Mucosa of descending colon (tissue), 3 donors: ENCODE data around the gene ANKRD55. TPM values are rescaled to one million over a fixed set of nuclear protein-coding genes. Genes with fewer than 3 reads are reported as not detected.

Experiments
- ATAC-seq: fragments of 200-7000 bp; cut with Tn5 transposase; one replicate; pipeline ENCODE4 v1.9.1; 2020; ENCODE audit warnings: mild to moderate bottlenecking, moderate library complexity
- DNase-seq, 3 donors: peaks; one replicate each; pipeline ENCODE4 v3.0.0-alpha.2; 2020
- H3K36me3 ChIP-seq: fragments of 200-600 bp; one replicate; pipeline ENCODE4 v1.8.0; 2021; ENCODE audit warnings: low read depth, mild to moderate bottlenecking
- H3K4me1 ChIP-seq: fragments of 200-600 bp; one replicate; pipeline ENCODE4 v1.8.0; 2021; ENCODE audit warnings: low read depth, mild to moderate bottlenecking
- H3K4me3 ChIP-seq: fragments of 200-600 bp; one replicate; pipeline ENCODE4 v1.8.0; 2021; ENCODE audit warnings: mild to moderate bottlenecking
- H3K9me3 ChIP-seq: fragments of 200-600 bp; one replicate; pipeline ENCODE4 v1.8.0; 2021; ENCODE audit warnings: mild to moderate bottlenecking
- CTCF ChIP-seq: fragments of 200-600 bp; IDR thresholded peaks from one replicate; pipeline ENCODE4 v1.8.0; 2022; ENCODE audit warnings: antibody characterized with exemption, mild to moderate bottlenecking
- intact Hi-C, 2 donors: fragments of 100-400 bp; cut with DNase I in 1 of 2; cut with micrococcal nuclease in 1 of 2; formaldehyde crosslinking; loops; one replicate each; pipeline versions ENCODE4 v1.11.0 to v1.11.1; 2022; cut with DNase I, micrococcal nuclease
- long read RNA-seq, 2 donors: library from polyadenylated mRNA; unstranded; transcript quantifications; one replicate each; pipeline ENCODE4 v2.0.0, GENCODE V29; 2019 to 2021
- total RNA-seq, 3 donors: library from RNA; stranded (reverse); fragmentation: NEBNext Ultra II Directional in 2 of 3; extraction: Animal tissue kit (Norgen Biotek cat#: 25700) in 2 of 3; gene quantifications; one replicate each; pipeline versions ENCODE4 v1.2.1 to v1.2.4, GENCODE V29; 2021 to 2023
- donor health status: DM: no; HTN: no; CAD: no; lungs with moderate emphysema.
- donor health status: DM: no; HTN: no; CAD: no.
- donor health status: DM: no; HTN: yes; CAD: no.

The ANKRD55 gene
- total RNA-seq: under 1 TPM in 1 of 3 donors, not detected in 2; 0.31 TPM
- long read RNA-seq, donor 1: 0 reads
- long read RNA-seq, donor 2: 0 reads

GRCh38 chr5:56233230-56233629 lies at the start of gene ANKRD55:
Gene ANKRD55 (minus strand): TSS chr5:56233330. CDS start chr5:56232913, 417 bp downstream.
- Histone ChIP-seq H3K36me3 (no peaks in the 10 kb centered on the region), H3K4me3 (no peak within 1 kb of the TSS), H3K9me3 (no peaks in the 10 kb centered on the region), H3K4me1 (no peaks in the 10 kb centered on the region)
- intact Hi-C loops: no loop called here
- no peak for ATAC-seq
- DNase-seq: no peak
- TF ChIP-seq CTCF: no peak

- intact Hi-C loops: no loop called here
- Histone ChIP-seq H3K9me3 (no peaks in the 10 kb centered on the region), H3K4me3 (no peak overlapping the region), H3K36me3 (no peaks in the 10 kb centered on the region), H3K4me1 (no peaks in the 10 kb centered on the region)
- no peak for ATAC-seq
- no peak for DNase-seq
- TF ChIP-seq CTCF: no peak
These were observed 49.1 kb upstream of the ANKRD55 start for GRCh38 chr5:56282216-56282615.

- H3K9me3 ChIP-seq: no peaks in the 10 kb centered on the region
- no peaks in the 10 kb centered on the region for H3K4me1 ChIP-seq
- ATAC-seq (no peak), DNase-seq (no peak)
- no peak overlapping the region for H3K4me3 ChIP-seq
- TF ChIP-seq CTCF: no peak
- intact Hi-C loops: no loop called here
- H3K36me3 ChIP-seq: no peaks in the 10 kb centered on the region
These were observed 48.5 kb upstream of the ANKRD55 start for GRCh38 chr5:56281489-56282165.

GRCh38 chr5:56279979-56280378 lies 46.8 kb upstream of the ANKRD55 start:
- intact Hi-C loops: no loop called here
- TF ChIP-seq CTCF: no peak
- no peaks in the 10 kb centered on the region for H3K4me1 ChIP-seq
- DNase-seq: no peak
- no peak for ATAC-seq
- no peaks in the 10 kb centered on the region for H3K9me3 ChIP-seq
- no peaks in the 10 kb centered on the region for H3K36me3 ChIP-seq
- H3K4me3 ChIP-seq: no peak overlapping the region

GRCh38 chr5:56279291-56279690 lies 46.2 kb upstream of the ANKRD55 start:
- no peak overlapping the region for H3K4me3 ChIP-seq
- no peak for TF ChIP-seq CTCF
- no peak for ATAC-seq
- H3K36me3 ChIP-seq: no peaks in the 10 kb centered on the region
- H3K9me3 ChIP-seq: no peaks in the 10 kb centered on the region
- H3K4me1 ChIP-seq: no peaks in the 10 kb centered on the region
- no peak for DNase-seq
- intact Hi-C loops: no loop called here
